ENCODE measurements around the gene ACBD6. TPM values are rescaled to one million over a fixed set of nuclear protein-coding genes. Genes with fewer than 3 reads are reported as not detected.

Gene ACBD6
- total RNA-seq, 3 donors from 2014 or later (not counting 1 experiment from before 2014, with no cell fraction given) = 29.8 to 47.3 (median 41.9) TPM

GRCh38 chr1:180524915-180525714, 22.7 kb upstream of the ACBD6 start:
- no peak for DNase-seq
- intact Hi-C loops (cut with micrococcal nuclease) = no loop called here
- Histone ChIP-seq H3K27ac (ENCODE audit: low read length) (no peak overlapping the region), H3K9me3 (ENCODE audit: control insufficient read depth, insufficient read depth, low read length) (no peaks in the 10 kb centered on the region), H3K36me3 (ENCODE audit: control insufficient read depth, insufficient read depth, low read length) (no peaks in the 10 kb centered on the region), H3K4me3 (ENCODE audit: low read length) (no peak overlapping the region), H3K4me1 (ENCODE audit: control insufficient read depth, insufficient read depth, low read length) (peaks cover 3% of the 10 kb centered on the region), H3K27me3 (ENCODE audit: control insufficient read depth, insufficient read depth, low read length) (no peaks in the 10 kb centered on the region)
- ATAC-seq = no peak
- WGBS (ENCODE audit: insufficient coverage) = 60% methylated on average over 7 of the region's 7 CpGs
- Mint-ChIP-seq H3K9me3 (no peaks in the 10 kb centered on the region), H3K27ac (no peak overlapping the region), H3K4me1 (peaks cover 0 to 4% of the 10 kb centered on the region in 2 donors), H3K36me3 (no peaks in the 10 kb centered on the region), H3K27me3 (ENCODE audit: low read depth in 2 of 2) (peaks cover 3% of the 10 kb centered on the region in 2 donors), H3K4me3 (no peak overlapping the region)
- TF ChIP-seq CTCF (IDR thresholded peaks at IDR 0.05) = no peak

- intact Hi-C loops (cut with micrococcal nuclease) = no loop called here
Measured at GRCh38 chr1:180524160-180524914, 22.0 kb upstream of the ACBD6 start.

GRCh38 chr1:180522213-180522515, 19.8 kb upstream of the ACBD6 start:
- H3K4me1 ChIP-seq (ENCODE audit: control insufficient read depth, insufficient read depth, low read length) = peaks cover 3% of the 10 kb centered on the region
- no peak for TF ChIP-seq CTCF (IDR thresholded peaks at IDR 0.05)
- Mint-ChIP-seq H3K4me3 (no peak overlapping the region), H3K4me1 (peaks cover 0 to 4% of the 10 kb centered on the region in 2 donors), H3K27me3 (ENCODE audit: low read depth in 2 of 2) (peaks cover 0 to 10% of the 10 kb centered on the region in 2 donors), H3K9me3 (no peaks in the 10 kb centered on the region), H3K36me3 (no peaks in the 10 kb centered on the region), H3K27ac (no peak overlapping the region)
- H3K36me3 ChIP-seq (ENCODE audit: control insufficient read depth, insufficient read depth, low read length) = no peaks in the 10 kb centered on the region
- intact Hi-C loops (cut with micrococcal nuclease) = no loop called here
- 95% methylated on average over 7 of the region's 7 CpGs for WGBS (ENCODE audit: insufficient coverage)
- H3K4me3 ChIP-seq (ENCODE audit: low read length) = no peak overlapping the region
- H3K9me3 ChIP-seq (ENCODE audit: control insufficient read depth, insufficient read depth, low read length) = no peaks in the 10 kb centered on the region
- DNase-seq (no peak), ATAC-seq (no peak)
- H3K27ac ChIP-seq (ENCODE audit: low read length) = no peak overlapping the region
- H3K27me3 ChIP-seq (ENCODE audit: control insufficient read depth, insufficient read depth, low read length) = no peaks in the 10 kb centered on the region

More at GRCh38 chr1:180524160-180524914, 22.0 kb upstream of the ACBD6 start:
- H3K27me3 Mint-ChIP-seq (ENCODE audit: low read depth in 2 of 2) = peaks cover 0 to 9% of the 10 kb centered on the region in 2 donors
- Histone ChIP-seq H3K36me3 (ENCODE audit: control insufficient read depth, insufficient read depth, low read length) (no peaks in the 10 kb centered on the region), H3K27me3 (ENCODE audit: control insufficient read depth, insufficient read depth, low read length) (no peaks in the 10 kb centered on the region), H3K4me1 (ENCODE audit: control insufficient read depth, insufficient read depth, low read length) (peaks cover 3% of the 10 kb centered on the region), H3K9me3 (ENCODE audit: control insufficient read depth, insufficient read depth, low read length) (no peaks in the 10 kb centered on the region), H3K4me3 (ENCODE audit: low read length) (no peak overlapping the region), H3K27ac (ENCODE audit: low read length) (no peak overlapping the region)
- ATAC-seq = no peak
- H3K27ac Mint-ChIP-seq = no peak overlapping the region
- no peak for DNase-seq
- no peaks in the 10 kb centered on the region for H3K36me3 Mint-ChIP-seq
- peaks cover 0 to 4% of the 10 kb centered on the region in 2 donors for H3K4me1 Mint-ChIP-seq
- H3K9me3 Mint-ChIP-seq = no peaks in the 10 kb centered on the region
- TF ChIP-seq CTCF (IDR thresholded peaks at IDR 0.05) = no peak
- 88% methylated on average over 7 of the region's 7 CpGs for WGBS (ENCODE audit: insufficient coverage)
- H3K4me3 Mint-ChIP-seq = no peak overlapping the region
